Subcutaneous preadipocyte (primary cell): ENCODE measurements around the gene GFRA3. TPM values are rescaled to one million over a fixed set of nuclear protein-coding genes. Genes with fewer than 3 reads are reported as not detected.

Source experiments
- total RNA-seq: library from RNA; depleted of rRNA; stranded (reverse); fragments of >200 nt; gene quantifications from 2 replicates; pipeline ENCODE4 v1.2.3, GENCODE V29; 2012

GFRA3 gene
- under 0.01 TPM in 1 of 2 replicates, not detected in the other for total RNA-seq

GRCh38 chr5:138274189-138274853 lies at the start of gene GFRA3:
GFRA3 (minus strand) TSS chr5:138274621; CDS start chr5:138274424, 197 bp downstream.

DNA sequence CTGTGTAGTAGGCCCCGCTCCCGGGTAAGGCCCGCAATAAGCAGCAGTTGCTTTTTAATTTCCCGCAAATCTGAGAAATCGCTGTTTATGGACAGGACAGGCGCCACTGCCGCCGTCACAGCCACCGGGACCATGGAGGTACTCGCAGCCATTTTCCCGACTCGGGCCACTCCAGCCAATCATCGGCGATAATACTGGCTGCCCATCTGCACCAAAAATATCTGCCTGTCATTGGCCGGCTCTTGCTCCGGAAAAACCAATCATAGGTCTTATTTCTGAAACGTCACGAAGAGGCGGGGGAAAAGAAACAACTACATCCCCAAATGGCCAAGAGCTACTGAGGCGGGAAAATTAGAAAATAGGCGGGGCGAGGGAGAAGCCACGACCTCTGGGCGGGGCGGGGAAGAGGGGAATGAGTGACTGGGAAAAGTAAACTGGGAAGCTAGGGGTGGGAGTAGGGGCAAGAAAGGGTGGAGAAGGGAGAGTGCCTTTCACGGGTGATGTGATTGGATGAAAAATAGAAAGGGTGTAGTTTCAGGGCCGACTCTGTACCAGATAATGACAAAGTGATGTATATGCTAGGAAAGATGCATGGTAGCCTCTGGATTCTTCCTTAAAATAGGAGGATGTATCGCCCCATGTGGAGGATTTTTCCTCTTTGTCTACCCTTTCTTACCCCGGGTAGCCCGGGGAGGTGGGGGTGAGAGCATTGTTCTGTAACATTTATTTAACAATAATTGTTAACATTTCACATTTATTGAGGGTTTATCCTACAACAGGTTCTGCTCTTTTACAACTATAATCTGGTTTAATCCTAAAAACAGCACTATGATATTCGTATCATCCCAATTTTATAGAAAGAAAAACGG lies 61.0 kb downstream of the GFRA3 start, which contains the start of gene CDC23:
Gene CDC23, minus strand, starts transcription at position 163 of the 869 bp plus-strand sequence. Its CDS starts 11 bp downstream, at position 152.

Other genes starting within 250 kb of the GFRA3 start
- gene FAM13B, start 241.5 kb downstream of the GFRA3 start, total RNA-seq = 15.8 and 20.1 TPM in 2 replicates
- gene WNT8A, start 190.6 kb downstream of the GFRA3 start, total RNA-seq = not detected in 2 replicates
- 1.2 and 3.3 TPM in 2 replicates for gene NME5, start 135.2 kb downstream of the GFRA3 start, total RNA-seq
- 39.7 and 45.7 TPM in 2 replicates for gene BRD8, start 96.0 kb downstream of the GFRA3 start, total RNA-seq
- gene KIF20A, start 95.5 kb downstream of the GFRA3 start, total RNA-seq = 57.1 and 63.9 TPM in 2 replicates
- gene CDC23, start 61.3 kb downstream of the GFRA3 start, total RNA-seq = 21.7 and 28.3 TPM in 2 replicates
- 6.2 and 11.9 TPM in 2 replicates for gene CDC25C, start 57.2 kb upstream of the GFRA3 start, total RNA-seq
- 30.1 and 33.2 TPM in 2 replicates for gene FAM53C, start 63.6 kb upstream of the GFRA3 start, total RNA-seq
- gene KDM3B, start 78.1 kb upstream of the GFRA3 start, total RNA-seq = 36.0 and 49.7 TPM in 2 replicates
- gene REEP2, start 164.4 kb upstream of the GFRA3 start, total RNA-seq = 2.2 and 4.8 TPM in 2 replicates
- gene EGR1, start 190.9 kb upstream of the GFRA3 start, total RNA-seq = 0.73 and 2.3 TPM in 2 replicates